Activated CD4-positive, alpha-beta T cell treated with anti-CD3 and anti-CD28 coated beads, Interleukin-2, amount 50 U/mL, for 24 hours (primary cell): ENCODE measurements around the gene DPY19L3.
"Not testable (repeated sequence)": the region's sequence is repeated elsewhere in the genome, so short reads cannot be mapped to it uniquely, and the experiment has no call there.

Experiments used
- DNase-seq, 2 donors: peaks; one replicate each; pipeline ENCODE4 v3.0.0-alpha.2; 2020; ENCODE audit warnings: low read depth in 1 of 2, low spot score in 1 of 2

Gene DPY19L3

GRCh38 chr19:32442650-32443049 is 37.1 kb downstream of the DPY19L3 start:
- no peak for DNase-seq

GRCh38 chr19:32447534-32447933 is 42.0 kb downstream of the DPY19L3 start:
- not testable (repeated sequence) for DNase-seq

GRCh38 chr19:32448026-32448425 is 42.5 kb downstream of the DPY19L3 start:
- no peak for DNase-seq

- DNase-seq = no peak
Observed at GRCh38 chr19:32450217-32450616, 44.6 kb downstream of the DPY19L3 start.

- DNase-seq = no peak
Observed at GRCh38 chr19:32453736-32454135, 48.2 kb downstream of the DPY19L3 start.

DNA sequence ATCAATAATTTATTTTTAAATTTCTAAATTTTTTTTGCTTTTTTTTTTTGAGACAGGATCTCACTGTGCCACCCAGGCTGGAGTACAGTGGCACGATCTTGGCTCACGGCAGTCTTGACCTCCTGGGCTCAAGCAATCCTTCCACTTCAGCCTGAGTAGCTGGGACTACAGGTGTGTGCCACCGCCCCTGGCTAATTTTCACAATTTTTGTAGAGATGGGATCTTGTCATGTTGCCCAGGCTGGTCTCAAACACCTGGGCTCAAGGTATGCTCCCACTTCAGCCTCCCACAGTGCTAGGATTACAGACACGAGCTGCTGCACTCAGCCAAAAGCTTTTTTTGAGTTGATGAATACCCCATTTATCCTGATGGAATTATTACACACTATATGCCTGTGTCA is 50.8 kb downstream of the DPY19L3 start:
- no peak for DNase-seq

DNA sequence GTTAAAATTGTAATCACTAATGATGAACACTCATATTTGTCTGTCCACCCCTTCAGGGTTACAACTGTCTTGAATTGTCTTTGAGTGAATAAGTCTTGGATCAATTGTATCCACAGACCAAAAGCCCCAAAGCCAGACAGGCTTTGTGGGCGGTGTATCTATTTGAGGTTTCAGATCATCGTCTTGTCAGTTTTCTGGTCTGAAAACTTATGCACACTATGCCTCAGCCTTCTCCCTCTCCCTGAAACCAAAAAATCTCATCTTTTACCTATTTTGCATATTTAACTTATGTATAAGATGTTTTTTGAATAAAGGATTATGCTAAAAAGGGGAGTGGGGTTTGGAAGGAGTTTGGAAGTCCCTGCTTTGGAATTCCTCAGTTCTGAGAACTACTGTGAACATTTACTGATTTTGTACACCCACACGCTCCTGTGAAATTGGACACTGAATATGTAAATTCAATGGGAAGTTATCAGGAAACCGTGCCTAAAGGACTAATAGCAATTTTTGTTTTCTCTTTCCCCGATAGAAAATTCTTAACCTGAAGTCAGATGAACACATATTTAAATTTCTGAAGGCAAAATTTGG is 52.1 kb downstream of the DPY19L3 start:
- DNase-seq = no peak

DNA sequence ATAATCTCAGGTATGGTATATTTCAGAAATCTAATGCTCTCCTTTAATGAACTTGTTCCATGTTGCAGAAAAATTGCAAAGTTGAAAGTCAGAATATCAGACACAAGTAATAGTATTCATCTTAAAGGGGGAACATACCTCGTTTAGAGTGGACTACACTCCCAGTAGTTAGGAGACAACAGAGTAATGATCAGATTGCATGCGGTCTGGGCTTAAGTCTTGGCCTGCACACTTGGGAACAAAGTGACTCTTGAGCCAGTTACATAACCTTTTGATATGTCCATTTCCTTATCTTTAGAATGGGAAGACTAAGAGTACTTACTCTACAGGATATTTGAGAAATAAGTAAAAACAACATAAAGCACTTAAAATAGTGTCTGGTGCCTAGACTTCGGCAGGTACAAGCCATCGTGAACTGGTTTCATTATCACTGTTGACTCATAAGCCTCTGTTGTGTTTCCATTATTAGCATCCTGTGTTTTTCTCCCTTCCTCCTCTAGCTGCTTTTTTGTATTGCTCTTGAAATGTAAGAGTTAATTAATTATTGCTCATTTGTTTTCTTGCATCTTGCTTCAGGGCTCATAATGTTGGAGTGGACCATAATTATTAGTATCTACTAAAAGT is 53.0 kb downstream of the DPY19L3 start:
- no peak for DNase-seq

DNA sequence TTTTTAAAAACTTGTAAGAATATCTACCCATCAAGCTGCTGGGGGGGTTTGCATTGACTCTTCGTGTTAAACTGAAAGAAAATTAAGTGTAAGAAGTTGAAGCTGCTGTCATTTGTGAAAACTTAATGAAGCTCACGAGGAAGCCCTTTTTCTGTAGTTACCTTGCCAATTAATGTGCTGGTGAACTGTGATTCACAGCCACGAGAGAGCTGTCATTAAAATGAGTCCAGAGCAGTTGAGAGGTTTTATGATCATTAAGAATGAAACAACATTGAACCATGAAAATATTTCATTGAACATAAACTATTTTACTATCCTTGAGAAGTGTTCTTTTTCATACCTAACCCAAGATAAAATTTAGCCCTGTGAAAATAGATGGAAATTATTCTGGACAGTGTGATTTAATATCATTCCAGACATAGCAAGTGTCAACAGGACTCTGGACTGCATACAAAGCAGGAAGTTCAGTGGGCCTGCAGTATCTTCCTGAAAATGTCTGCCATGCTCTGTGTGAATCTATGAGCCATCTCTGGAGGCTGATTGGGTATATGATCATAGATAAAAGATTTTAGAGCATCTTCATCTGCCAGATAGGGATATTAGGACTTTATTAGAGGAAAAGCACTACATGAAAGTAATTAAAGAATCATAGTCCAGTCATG is 53.8 kb downstream of the DPY19L3 start:
- DNase-seq = no peak

DNA sequence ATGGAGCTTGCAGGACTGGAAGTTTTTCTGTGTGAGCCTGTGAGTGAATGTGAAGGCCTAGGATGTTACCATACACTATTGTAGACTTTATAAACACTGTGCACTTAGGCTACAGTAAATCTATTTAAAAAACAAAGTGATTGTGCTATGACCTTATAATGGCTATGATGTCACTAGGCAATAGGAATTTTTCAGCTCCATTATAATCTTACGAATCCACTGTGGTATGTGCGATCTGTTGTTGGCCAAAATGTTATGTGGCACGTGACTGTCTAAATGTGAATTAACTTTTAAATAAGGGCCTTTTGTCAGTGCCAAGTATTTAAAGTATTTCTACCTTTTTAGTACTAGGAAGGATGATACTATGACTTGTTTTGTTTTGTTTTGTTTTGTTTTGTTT is 54.9 kb downstream of the DPY19L3 start:
- DNase-seq = no peak

DNA sequence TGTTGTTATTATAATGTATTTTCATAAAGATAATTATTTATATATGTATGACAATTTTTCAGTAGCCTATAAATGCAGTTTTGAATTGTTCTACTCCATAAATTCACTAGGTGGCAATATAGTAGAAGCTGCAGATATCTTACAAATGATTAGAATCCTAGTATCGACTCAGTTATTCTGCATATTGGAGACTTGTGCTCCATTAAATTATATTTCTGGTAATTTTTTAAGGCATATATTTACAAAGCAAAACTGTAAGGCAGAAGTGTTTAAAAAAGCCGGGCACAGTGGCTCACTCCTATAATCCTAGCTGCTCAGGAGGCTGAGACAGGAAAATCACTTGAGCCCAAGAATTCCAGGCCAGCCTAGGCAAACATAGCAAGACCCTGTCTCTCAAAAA is 58.7 kb downstream of the DPY19L3 start:
- no peak for DNase-seq

- no peak for DNase-seq
Observed at GRCh38 chr19:32465176-32465575, 59.6 kb downstream of the DPY19L3 start.

DNA sequence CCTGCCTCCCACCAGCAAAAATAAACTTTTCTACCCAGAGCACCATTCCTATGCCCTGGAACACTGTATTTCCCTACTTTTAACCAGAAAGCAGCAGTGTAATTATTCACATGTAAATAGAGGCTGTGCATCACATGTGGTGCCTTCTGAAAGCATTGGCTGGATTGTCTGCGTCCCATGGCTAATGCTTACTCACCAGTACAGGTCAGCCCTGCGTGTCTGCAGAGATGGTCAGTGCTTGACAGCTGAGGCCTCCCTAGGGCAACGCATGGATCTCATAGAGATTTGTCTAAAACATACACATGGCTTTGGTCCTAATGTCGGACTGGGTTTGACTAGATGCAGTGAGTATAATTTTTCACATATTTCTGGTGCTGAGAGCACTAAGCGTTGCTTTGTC is 64.2 kb downstream of the DPY19L3 start:
- no peak for DNase-seq

DNA sequence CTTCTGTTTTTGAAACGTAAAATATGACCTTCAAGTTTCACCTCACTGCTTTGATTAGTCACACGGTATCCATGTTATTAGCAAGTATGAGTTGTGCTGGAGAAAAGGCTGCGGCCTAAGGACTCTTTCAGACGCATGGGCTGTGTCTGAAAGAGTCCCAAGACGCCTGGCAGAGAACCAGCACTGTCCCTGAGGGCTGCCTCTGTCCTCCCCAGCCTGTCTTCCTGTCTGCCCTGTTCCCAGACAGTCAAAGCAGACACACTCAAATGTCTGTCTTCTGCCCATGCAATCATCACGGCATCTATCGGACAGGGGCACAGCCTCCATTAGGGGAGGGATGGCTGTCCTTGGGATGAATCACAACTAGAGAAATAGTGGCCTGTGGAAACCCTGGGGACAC is 65.5 kb downstream of the DPY19L3 start:
- DNase-seq = no peak

GRCh38 chr19:32471811-32472210 is 66.2 kb downstream of the DPY19L3 start:
- DNase-seq = no peak

DNA sequence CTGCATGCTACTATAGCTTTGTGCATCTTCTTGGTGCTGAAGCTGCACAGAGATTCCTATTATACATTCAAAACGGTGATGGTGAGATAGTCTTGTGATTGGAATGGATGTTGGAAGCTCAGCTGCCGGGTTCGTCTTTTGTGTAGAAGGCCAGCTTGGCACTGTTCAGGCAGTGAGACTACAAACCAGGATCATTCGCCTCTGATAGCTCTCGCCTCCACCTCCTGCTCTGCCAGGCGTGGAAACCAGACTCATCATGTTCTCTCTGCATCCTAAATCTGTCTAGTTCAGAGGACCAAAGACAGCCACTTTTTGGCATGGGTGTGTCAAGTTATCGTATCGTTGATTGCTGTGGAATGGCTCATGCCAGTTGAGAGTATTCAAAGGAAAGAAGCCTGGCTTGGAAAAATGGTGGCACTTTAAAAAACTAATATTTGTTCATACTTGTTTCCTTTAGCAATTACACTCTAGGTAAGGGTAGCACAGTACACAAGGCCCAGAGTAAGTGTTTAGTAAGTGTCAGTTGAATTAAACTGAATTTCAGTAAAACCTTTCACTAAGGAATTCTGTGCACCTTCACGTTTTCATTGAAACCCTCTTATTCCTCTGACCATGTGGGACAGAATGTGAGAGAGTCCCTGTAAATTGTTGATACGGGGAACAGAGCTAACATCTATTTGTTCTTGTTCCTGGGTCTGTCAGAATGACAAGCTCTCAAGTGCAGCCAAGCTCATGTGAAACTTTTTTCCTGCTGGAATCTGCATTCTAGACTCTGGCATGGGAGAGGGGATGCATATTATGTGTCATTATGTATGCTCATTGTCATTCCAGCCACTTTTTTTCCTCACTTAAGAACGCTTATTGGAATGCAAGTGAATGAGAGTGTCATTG is 69.8 kb downstream of the DPY19L3 start:
- DNase-seq = no peak

DNA sequence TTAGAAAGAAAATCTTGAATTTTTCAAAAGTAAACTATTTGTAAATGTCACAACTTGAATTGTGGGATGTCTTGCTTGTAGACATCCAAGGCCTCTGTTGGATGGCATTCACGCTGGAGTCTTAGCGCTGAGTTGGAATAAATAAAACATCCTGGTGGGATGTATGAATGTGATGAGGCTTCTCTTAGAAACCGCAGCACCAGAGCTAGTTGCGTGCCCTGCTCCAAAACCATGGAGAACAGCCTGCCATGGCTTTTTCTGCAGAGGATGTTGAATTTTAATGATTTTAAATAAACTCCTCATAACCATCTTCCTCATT is 70.4 kb downstream of the DPY19L3 start:
- DNase-seq = no peak

GRCh38 chr19:32480321-32480720 is 74.8 kb downstream of the DPY19L3 start:
- no peak for DNase-seq

DNA sequence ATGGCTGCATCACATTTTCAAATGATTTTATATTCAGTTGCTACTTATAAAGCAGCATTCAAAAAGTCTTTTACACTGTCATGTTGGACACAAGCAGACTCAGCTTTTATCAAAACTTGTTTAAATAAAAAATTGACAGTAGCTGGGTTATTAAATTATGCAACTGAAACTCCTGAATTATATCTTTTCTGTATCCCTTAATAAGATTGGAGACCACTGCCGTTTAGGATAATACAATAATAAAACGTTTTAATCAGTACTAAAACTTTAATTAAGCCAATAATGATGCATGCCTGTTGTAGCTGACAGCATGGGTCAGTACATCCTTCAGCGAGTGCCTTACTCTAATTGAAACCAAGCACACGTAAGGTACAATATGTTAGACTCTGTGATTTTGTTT is 78.0 kb downstream of the DPY19L3 start:
- no peak for DNase-seq

GRCh38 chr19:32489971-32490370 is 84.4 kb downstream of the DPY19L3 start:
- DNase-seq = no peak

GRCh38 chr19:32497391-32497790 is 91.8 kb downstream of the DPY19L3 start:
- no peak for DNase-seq

- DNase-seq = no peak
Observed at GRCh38 chr19:32498648-32499200, 93.2 kb downstream of the DPY19L3 start.
